Lower lobe of right lung (tissue), 2 donors: Measurements from ENCODE around the gene VMP1. TPM values are rescaled to one million over a fixed set of nuclear protein-coding genes. Genes with fewer than 3 reads are reported as not detected.

Experiments used
- ATAC-seq, 2 donors: fragments of 200-7000 bp; cut with Tn5 transposase; one replicate each; pipeline ENCODE4 v1.9.1; 2020 to 2022; ENCODE audit warnings: mild to moderate bottlenecking in 2 of 2, moderate library complexity in 2 of 2
- DNase-seq: peaks from one replicate; pipeline ENCODE4 v3.0.0-alpha.2; 2020
- H3K27ac ChIP-seq: fragments of 200-600 bp; one replicate; pipeline ENCODE4 v1.8.0; 2022
- H3K27me3 ChIP-seq: fragments of 200-600 bp; one replicate; pipeline ENCODE4 v1.8.0; 2022; ENCODE audit warnings: low read depth
- H3K36me3 ChIP-seq: fragments of 200-600 bp; one replicate; pipeline ENCODE4 v1.8.0; 2022; ENCODE audit warnings: mild to moderate bottlenecking
- H3K4me1 ChIP-seq: fragments of 200-600 bp; one replicate; pipeline ENCODE4 v1.8.0; 2022
- H3K4me3 ChIP-seq: fragments of 200-600 bp; one replicate; pipeline ENCODE4 v1.8.0; 2022; ENCODE audit warnings: mild to moderate bottlenecking
- H3K9me3 ChIP-seq: fragments of 200-600 bp; one replicate; pipeline ENCODE4 v1.8.0; 2022
- intact Hi-C: fragments of 100-400 bp; cut with DNase I; formaldehyde crosslinking; loops from one replicate; pipeline ENCODE4 v1.11.0; 2022
- total RNA-seq: library from RNA; stranded (reverse); fragmentation: NEBNext Ultra II Directional; extraction: Animal tissue kit (Norgen Biotek cat#: 25700); gene quantifications from one replicate; pipeline ENCODE4 v1.2.1, GENCODE V29; 2021
- TF ChIP-seq, protein P1 (sequence below): fragments of 200-600 bp; IDR thresholded peaks from one replicate; pipeline ENCODE4 v1.8.0; 2022; ENCODE audit warnings: antibody characterized with exemption, mild to moderate bottlenecking
- donor health status: DM: no; HTN: yes; CAD: no; lungs with severe emphysema.

The VMP1 gene
- total RNA-seq, 1 donor from 2014 or later = 176 TPM

DNA sequence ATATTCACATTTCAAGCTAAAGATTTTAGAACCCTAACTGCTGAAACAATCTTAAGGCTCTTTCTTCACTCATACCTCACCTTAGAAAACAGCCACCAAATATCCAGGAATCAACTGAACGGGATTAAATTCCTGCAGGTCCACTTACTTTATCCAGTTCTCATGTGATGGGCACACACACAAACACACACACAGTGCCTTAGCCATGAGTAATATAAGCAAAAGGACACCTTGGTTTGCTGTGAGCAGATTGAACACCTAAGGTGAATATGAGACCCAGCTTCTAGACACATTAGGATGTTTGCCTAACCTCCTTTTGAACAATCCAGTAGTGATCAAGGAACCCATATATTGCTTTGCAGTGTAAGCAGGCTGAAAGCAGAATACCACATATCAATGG is 103.8 kb downstream of the VMP1 start:
- ATAC-seq = no peak
- intact Hi-C loops = no loop called here

DNA sequence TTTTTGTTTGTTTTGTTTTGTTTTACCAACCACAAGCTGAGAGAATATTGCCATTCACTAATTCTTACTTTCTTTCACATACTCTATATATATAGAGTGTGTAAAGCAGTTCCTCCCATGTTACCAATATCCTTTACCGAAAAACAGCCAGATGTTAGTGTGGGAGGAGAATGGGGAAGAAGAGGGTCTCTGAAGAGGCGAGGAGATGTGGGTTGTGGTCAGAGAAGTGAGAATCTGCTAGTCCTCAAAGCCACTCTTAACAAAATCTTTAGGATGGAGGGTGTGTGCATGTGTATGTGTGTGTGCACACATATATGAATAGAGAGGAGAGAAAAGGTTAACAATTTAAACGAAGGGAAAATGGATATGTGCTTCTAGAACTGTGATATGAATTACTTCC is 104.7 kb downstream of the VMP1 start:
- DNase-seq (no peak), ATAC-seq (no peak)
- Histone ChIP-seq H3K4me1 (peaks cover 7% of the 10 kb centered on the region), H3K27me3 (no peaks in the 10 kb centered on the region), H3K27ac (no peak overlapping the region), H3K9me3 (no peaks in the 10 kb centered on the region), H3K4me3 (no peak overlapping the region), H3K36me3 (peaks cover 20% of the 10 kb centered on the region)
- intact Hi-C loops = no loop called here
- TF ChIP-seq, protein P1, sequence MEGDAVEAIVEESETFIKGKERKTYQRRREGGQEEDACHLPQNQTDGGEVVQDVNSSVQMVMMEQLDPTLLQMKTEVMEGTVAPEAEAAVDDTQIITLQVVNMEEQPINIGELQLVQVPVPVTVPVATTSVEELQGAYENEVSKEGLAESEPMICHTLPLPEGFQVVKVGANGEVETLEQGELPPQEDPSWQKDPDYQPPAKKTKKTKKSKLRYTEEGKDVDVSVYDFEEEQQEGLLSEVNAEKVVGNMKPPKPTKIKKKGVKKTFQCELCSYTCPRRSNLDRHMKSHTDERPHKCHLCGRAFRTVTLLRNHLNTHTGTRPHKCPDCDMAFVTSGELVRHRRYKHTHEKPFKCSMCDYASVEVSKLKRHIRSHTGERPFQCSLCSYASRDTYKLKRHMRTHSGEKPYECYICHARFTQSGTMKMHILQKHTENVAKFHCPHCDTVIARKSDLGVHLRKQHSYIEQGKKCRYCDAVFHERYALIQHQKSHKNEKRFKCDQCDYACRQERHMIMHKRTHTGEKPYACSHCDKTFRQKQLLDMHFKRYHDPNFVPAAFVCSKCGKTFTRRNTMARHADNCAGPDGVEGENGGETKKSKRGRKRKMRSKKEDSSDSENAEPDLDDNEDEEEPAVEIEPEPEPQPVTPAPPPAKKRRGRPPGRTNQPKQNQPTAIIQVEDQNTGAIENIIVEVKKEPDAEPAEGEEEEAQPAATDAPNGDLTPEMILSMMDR = no peak

More for the DNA sequence above, 103.8 kb downstream of the VMP1 start:
- no peak overlapping the region for H3K4me3 ChIP-seq
- no peaks in the 10 kb centered on the region for H3K27me3 ChIP-seq
- no peaks in the 10 kb centered on the region for H3K9me3 ChIP-seq
- no peak for DNase-seq
- H3K27ac ChIP-seq = no peak overlapping the region
- peaks cover 4% of the 10 kb centered on the region for H3K4me1 ChIP-seq
- peaks cover 20% of the 10 kb centered on the region for H3K36me3 ChIP-seq
- TF ChIP-seq, protein P1 = no peak

DNA sequence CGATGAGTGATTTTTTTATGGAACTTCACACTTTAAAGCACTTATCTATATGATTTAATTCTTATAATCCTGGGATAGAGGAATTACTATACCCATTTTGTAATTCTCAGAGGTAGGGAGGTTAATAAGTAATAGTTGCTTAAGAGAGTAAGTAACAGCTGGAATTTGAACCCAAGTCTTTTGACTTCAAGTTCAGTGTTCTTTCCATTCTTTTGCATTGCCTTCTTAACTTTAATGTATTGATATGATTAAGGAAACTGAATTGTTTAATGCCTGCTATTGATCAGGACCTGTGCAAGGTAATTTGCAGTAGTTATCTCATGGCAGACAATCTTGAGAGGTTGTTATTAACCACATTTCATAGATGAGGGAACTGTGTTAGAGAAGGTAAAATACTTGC is 106.8 kb downstream of the VMP1 start:
- Histone ChIP-seq H3K9me3 (no peaks in the 10 kb centered on the region), H3K36me3 (peaks cover 20% of the 10 kb centered on the region), H3K4me1 (peaks cover 7% of the 10 kb centered on the region), H3K27ac (peak overlapping the region; percentile 8), H3K4me3 (no peak overlapping the region), H3K27me3 (no peaks in the 10 kb centered on the region)
- TF ChIP-seq, protein P1 = no peak
- ATAC-seq = no peak
- no peak for DNase-seq
- intact Hi-C loops = no loop called here

- ATAC-seq (no peak), DNase-seq (no peak)
- Histone ChIP-seq H3K9me3 (no peaks in the 10 kb centered on the region), H3K27ac (peak overlapping the region; percentile 8), H3K36me3 (peaks cover 20% of the 10 kb centered on the region), H3K4me1 (peaks cover 7% of the 10 kb centered on the region), H3K4me3 (no peak overlapping the region), H3K27me3 (no peaks in the 10 kb centered on the region)
- intact Hi-C loops = no loop called here
- TF ChIP-seq, protein P1 = no peak
Observed at GRCh38 chr17:59814685-59815084, 107.2 kb downstream of the VMP1 start.

- peaks cover 7% of the 10 kb centered on the region for H3K4me1 ChIP-seq
- TF ChIP-seq, protein P1 = no peak
- DNase-seq = no peak
- intact Hi-C loops = no loop called here
- ATAC-seq = no peak
- peaks cover 20% of the 10 kb centered on the region for H3K36me3 ChIP-seq
- H3K27ac ChIP-seq = peak overlapping the region; percentile 8
- H3K27me3 ChIP-seq = no peaks in the 10 kb centered on the region
- no peak overlapping the region for H3K4me3 ChIP-seq
- H3K9me3 ChIP-seq = no peaks in the 10 kb centered on the region
Observed at GRCh38 chr17:59815965-59816364, 108.5 kb downstream of the VMP1 start.
